Measurements from ENCODE around the gene TMEM82. TPM values are rescaled to one million over a fixed set of nuclear protein-coding genes. Genes with fewer than 3 reads are reported as not detected.

TMEM82 gene
- total RNA-seq, 1 donor from 2014 or later = not detected

GRCh38 chr1:15765495-15766194 lies 23.3 kb downstream of the TMEM82 start:
- TF ChIP-seq, protein P1, sequence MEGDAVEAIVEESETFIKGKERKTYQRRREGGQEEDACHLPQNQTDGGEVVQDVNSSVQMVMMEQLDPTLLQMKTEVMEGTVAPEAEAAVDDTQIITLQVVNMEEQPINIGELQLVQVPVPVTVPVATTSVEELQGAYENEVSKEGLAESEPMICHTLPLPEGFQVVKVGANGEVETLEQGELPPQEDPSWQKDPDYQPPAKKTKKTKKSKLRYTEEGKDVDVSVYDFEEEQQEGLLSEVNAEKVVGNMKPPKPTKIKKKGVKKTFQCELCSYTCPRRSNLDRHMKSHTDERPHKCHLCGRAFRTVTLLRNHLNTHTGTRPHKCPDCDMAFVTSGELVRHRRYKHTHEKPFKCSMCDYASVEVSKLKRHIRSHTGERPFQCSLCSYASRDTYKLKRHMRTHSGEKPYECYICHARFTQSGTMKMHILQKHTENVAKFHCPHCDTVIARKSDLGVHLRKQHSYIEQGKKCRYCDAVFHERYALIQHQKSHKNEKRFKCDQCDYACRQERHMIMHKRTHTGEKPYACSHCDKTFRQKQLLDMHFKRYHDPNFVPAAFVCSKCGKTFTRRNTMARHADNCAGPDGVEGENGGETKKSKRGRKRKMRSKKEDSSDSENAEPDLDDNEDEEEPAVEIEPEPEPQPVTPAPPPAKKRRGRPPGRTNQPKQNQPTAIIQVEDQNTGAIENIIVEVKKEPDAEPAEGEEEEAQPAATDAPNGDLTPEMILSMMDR (IDR thresholded peaks at IDR 0.05) = no peak
- intact Hi-C loops (cut with DNase I) = no loop called here
- no peak for DNase-seq
- no peak for ATAC-seq
- H3K27me3 ChIP-seq = no peaks in the 10 kb centered on the region
- no peaks in the 10 kb centered on the region for H3K4me1 ChIP-seq
- H3K36me3 ChIP-seq = peaks cover 5% of the 10 kb centered on the region
- no peaks in the 10 kb centered on the region for H3K9me3 ChIP-seq
- no peak overlapping the region for H3K27ac ChIP-seq
- no peak overlapping the region for H3K4me3 ChIP-seq

- DNase-seq (no peak), ATAC-seq (no peak)
- Histone ChIP-seq H3K9me3 (no peaks in the 10 kb centered on the region), H3K27me3 (no peaks in the 10 kb centered on the region), H3K4me1 (no peaks in the 10 kb centered on the region), H3K27ac (no peak overlapping the region), H3K36me3 (peaks cover 25% of the 10 kb centered on the region), H3K4me3 (no peak overlapping the region)
- TF ChIP-seq, protein P1 (IDR thresholded peaks at IDR 0.05) = no peak
- intact Hi-C loops (cut with DNase I) = no loop called here
Observed at GRCh38 chr1:15767941-15768340, 25.6 kb downstream of the TMEM82 start.

DNA sequence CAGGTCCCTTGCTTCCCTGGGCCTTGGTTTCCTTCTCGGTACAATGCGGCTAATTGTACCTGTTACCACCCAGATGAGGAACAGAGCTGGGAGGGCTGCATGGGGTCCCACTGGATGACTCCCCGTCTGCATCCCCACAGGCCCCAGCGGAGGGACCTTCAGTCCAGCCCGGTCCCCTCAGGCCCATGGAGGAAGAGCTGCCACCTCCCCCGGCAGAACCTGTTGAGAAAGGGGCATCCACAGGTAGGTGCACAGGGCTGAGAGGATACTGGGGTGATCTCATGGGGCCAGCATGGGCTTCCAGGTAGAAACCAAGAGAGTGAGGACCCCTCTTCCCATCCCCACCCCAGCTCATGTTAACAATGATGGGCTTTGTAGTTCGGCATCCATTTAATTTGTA lies 26.1 kb downstream of the TMEM82 start:
- intact Hi-C loops (cut with DNase I) = no loop called here
- no peak overlapping the region for H3K27ac ChIP-seq
- no peak for ATAC-seq
- TF ChIP-seq, protein P1 (IDR thresholded peaks at IDR 0.05) = no peak
- no peaks in the 10 kb centered on the region for H3K27me3 ChIP-seq
- H3K9me3 ChIP-seq = no peaks in the 10 kb centered on the region
- DNase-seq = no peak
- peaks cover 26% of the 10 kb centered on the region for H3K36me3 ChIP-seq
- H3K4me1 ChIP-seq = no peaks in the 10 kb centered on the region
- no peak overlapping the region for H3K4me3 ChIP-seq

DNA sequence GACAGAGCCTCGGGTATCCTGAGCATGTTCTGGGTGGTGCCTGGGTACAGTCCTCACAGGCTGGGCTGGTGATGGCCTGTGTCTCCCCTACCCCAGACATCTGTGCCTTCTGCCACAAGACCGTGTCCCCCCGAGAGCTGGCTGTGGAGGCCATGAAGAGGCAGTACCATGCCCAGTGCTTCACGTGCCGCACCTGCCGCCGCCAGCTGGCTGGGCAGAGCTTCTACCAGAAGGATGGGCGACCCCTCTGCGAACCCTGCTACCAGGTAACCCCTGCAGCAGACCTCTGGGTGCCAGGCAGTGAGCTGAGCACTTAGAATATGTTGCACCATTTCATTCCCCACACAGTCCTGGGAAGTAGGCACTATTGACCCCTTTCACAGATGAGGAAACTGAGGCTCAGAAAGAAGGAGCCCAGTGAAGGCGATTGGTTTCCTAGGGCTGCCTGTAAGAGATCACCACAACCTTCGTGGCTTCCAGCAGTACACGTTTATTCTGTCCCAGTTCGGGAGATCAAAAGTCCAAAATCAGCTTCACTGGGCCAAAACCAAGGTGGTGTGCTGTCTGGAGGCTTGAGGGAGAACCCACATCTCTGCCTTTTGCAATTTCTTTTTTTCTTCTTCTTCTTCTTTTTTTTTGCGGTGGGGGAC lies 28.1 kb downstream of the TMEM82 start:
- peaks cover 35% of the 10 kb centered on the region for H3K36me3 ChIP-seq
- H3K27me3 ChIP-seq = no peaks in the 10 kb centered on the region
- H3K4me1 ChIP-seq = no peaks in the 10 kb centered on the region
- intact Hi-C loops (cut with DNase I) = no loop called here
- TF ChIP-seq, protein P1 (IDR thresholded peaks at IDR 0.05) = no peak
- DNase-seq (no peak), ATAC-seq (peak; percentile 27)
- no peaks in the 10 kb centered on the region for H3K9me3 ChIP-seq
- H3K4me3 ChIP-seq = no peak overlapping the region
- H3K27ac ChIP-seq = no peak overlapping the region

DNA sequence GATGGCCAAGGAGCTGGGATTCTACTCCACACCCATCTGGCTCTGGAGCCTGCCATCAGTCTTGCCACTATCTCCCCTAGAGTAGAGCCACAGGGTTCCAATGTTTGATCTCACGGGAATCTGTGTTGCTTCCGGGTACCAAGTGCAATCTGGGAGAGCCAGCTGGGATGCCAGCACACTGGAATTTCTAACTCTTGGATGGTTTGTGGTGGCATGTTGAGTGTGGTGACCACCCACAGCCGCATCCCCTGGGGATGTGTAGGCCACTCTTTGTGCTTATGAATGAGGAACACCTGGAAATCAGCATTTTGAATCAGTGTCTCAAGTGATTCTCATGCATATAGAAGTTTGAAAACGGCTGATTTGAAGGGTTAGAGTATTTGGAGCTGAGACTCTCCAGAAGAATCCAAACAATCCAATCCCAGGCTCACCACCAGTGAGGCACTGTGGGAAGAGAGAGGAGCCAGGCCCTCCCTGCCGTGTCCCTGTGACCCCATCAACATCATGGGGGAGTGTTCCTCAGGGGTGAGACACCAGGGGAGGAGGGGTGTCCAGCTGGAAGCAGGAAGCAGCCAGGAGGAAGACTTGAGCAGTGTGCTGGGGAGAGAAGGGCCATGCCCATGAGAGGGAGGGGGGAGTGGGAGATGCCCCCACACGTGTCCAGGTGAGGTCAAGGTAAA lies 29.7 kb downstream of the TMEM82 start:
- TF ChIP-seq, protein P1 (IDR thresholded peaks at IDR 0.05) = no peak
- ATAC-seq (no peak), DNase-seq (no peak)
- H3K4me3 ChIP-seq = no peak overlapping the region
- H3K9me3 ChIP-seq = no peaks in the 10 kb centered on the region
- H3K36me3 ChIP-seq = peaks cover 37% of the 10 kb centered on the region
- H3K4me1 ChIP-seq = no peaks in the 10 kb centered on the region
- H3K27me3 ChIP-seq = no peaks in the 10 kb centered on the region
- intact Hi-C loops (cut with DNase I) = no loop called here
- no peak overlapping the region for H3K27ac ChIP-seq

Data from upper lobe of right lung (tissue), 1 donor.